Sigmoid colon (tissue), 4 donors: ENCODE data around the gene PDGFD.

Experiments used
- POLR2A ChIP-seq, 2 donors: fragments of 450-650 bp; IDR thresholded peaks; one replicate each; pipeline ENCODE4 v1.6.1; 2016; ENCODE audit warnings: antibody characterized with exemption in 2 of 2, mild to moderate bottlenecking in 2 of 2, moderate library complexity in 2 of 2
- POLR2AphosphoS5 ChIP-seq, 4 donors: sonication (generic); formaldehyde crosslinking; IDR thresholded peaks; one replicate each; pipeline ENCODE4 v1.6.1; 2017; ENCODE audit warnings: antibody characterized with exemption in 4 of 4
- TF ChIP-seq, protein P1 (sequence below), 4 experiments: fragments of 450-650 bp in 3 of 4; fragments of 200-600 bp in 1 of 4; IDR thresholded peaks; one replicate each; pipeline ENCODE4 v1.5.1; 2016 to 2019; ENCODE audit warnings: antibody characterized with exemption in 4 of 4, mild to moderate bottlenecking in 3 of 4, moderate library complexity in 2 of 4

DNA sequence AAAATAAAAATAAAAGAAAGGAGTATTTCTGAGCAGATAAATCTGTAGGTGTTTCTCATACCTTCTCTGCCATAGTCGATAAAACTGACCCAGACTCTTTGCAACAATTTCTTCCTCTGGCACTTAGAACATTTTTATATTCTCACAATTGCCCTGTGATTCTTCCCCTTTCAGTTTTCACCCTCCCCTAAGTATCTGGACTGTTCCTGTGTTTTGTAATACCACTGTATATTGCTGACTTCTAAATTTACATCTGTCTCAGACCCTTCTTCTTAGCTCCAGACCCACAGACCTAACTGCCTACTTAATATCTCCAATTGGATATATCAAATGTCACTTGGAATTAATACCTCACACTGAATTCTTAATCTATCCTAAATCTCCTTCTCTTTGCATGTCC is 261.0 kb downstream of the PDGFD start:
- TF ChIP-seq, protein P1, sequence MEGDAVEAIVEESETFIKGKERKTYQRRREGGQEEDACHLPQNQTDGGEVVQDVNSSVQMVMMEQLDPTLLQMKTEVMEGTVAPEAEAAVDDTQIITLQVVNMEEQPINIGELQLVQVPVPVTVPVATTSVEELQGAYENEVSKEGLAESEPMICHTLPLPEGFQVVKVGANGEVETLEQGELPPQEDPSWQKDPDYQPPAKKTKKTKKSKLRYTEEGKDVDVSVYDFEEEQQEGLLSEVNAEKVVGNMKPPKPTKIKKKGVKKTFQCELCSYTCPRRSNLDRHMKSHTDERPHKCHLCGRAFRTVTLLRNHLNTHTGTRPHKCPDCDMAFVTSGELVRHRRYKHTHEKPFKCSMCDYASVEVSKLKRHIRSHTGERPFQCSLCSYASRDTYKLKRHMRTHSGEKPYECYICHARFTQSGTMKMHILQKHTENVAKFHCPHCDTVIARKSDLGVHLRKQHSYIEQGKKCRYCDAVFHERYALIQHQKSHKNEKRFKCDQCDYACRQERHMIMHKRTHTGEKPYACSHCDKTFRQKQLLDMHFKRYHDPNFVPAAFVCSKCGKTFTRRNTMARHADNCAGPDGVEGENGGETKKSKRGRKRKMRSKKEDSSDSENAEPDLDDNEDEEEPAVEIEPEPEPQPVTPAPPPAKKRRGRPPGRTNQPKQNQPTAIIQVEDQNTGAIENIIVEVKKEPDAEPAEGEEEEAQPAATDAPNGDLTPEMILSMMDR (IDR thresholded peaks at IDR 0.05): no peak
- TF ChIP-seq POLR2A (IDR thresholded peaks at IDR 0.05) (no peak), POLR2AphosphoS5 (IDR thresholded peaks at IDR 0.05) (no peak)
